Left lobe of liver (tissue), 2 donors: ENCODE results near the gene MAGEA2. TPM values are rescaled to one million over a fixed set of nuclear protein-coding genes. Genes with fewer than 3 reads are reported as not detected.
"Not testable (repeated sequence)": the region's sequence is repeated elsewhere in the genome, so short reads cannot be mapped to it uniquely, and the experiment has no call there.

Experiments used
- ATAC-seq: fragments of 200-7000 bp; cut with Tn5 transposase; one replicate; pipeline ENCODE4 v1.9.1; 2020; ENCODE audit warnings: mild to moderate bottlenecking, moderate library complexity
- DNase-seq: peaks from one replicate; pipeline ENCODE4 v3.0.0-alpha.2; 2020; ENCODE audit warnings: low spot score
- total RNA-seq: library from RNA; stranded (reverse); gene quantifications from one replicate; pipeline ENCODE4 v1.2.1, GENCODE V29; 2021
- donor health status: DM: no; HTN: no; CAD: no; lungs with moderate emphysema.
- donor health status: DM: no; HTN: yes; CAD: no.

MAGEA2 gene
- total RNA-seq, 1 donor from 2014 or later: not detected

DNA sequence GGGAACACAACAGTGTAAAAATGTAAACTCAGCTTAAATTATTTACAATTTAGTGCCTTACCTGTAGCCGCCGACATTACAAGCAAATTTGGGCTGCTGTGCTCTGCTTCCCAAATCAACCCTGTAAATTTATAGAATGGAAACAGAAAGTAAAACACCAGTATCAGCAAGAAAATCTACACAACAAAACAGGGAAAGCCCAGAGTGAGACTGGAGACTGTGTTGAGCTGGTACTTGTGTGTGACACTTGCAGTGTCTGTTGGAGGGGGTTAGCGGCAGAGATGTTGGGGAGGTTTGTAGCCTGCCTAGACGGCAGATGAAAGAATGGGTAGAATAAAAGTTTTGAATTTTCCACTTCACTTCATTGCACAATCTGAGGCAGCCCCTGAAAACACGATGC, 40.4 kb downstream of the MAGEA2 start:
- not testable (repeated sequence) for DNase-seq, ATAC-seq

GRCh38 chrX:152709173-152709572, 44.5 kb downstream of the MAGEA2 start, which contains the start of gene CSAG2:
CSAG2 (minus strand) TSS chrX:152709273; CDS start chrX:152709112, 161 bp downstream.
- ATAC-seq, DNase-seq: not testable (repeated sequence)

- DNase-seq: not testable (repeated sequence)
- peak; percentile 99 for ATAC-seq
Observed at GRCh38 chrX:152706500-152706899, 47.1 kb downstream of the MAGEA2 start.

DNA sequence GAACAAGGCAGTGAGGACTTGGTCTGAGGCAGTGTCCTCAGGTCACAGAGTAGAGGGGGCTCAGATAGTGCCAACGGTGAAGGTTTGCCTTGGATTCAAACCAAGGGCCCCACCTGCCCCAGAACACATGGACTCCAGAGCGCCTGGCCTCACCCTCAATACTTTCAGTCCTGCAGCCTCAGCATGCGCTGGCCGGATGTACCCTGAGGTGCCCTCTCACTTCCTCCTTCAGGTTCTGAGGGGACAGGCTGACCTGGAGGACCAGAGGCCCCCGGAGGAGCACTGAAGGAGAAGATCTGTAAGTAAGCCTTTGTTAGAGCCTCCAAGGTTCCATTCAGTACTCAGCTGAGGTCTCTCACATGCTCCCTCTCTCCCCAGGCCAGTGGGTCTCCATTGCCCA, 53.3 kb downstream of the MAGEA2 start:
- not testable (repeated sequence) for DNase-seq, ATAC-seq

Other genes starting within 250 kb of the MAGEA2 start
- not detected for gene GABRQ, start 115.9 kb downstream of the MAGEA2 start, total RNA-seq
- not detected for gene MAGEA3, start 55.0 kb downstream of the MAGEA2 start, total RNA-seq
- gene CSAG2, start 44.6 kb downstream of the MAGEA2 start, total RNA-seq: not detected
- gene MAGEA2B, start 39.2 kb downstream of the MAGEA2 start, total RNA-seq: not detected
- gene CSAG1, start 20.1 kb downstream of the MAGEA2 start, total RNA-seq: not detected
- not detected for gene MAGEA12, start 20.1 kb downstream of the MAGEA2 start, total RNA-seq
- gene CSAG3, start 5.4 kb upstream of the MAGEA2 start, total RNA-seq: not detected
- 0.25 TPM for gene MAGEA6, start 15.8 kb upstream of the MAGEA2 start, total RNA-seq
- gene CETN2, start 76.9 kb upstream of the MAGEA2 start, total RNA-seq: 12.2 TPM
- 22.0 TPM for gene NSDHL, start 77.2 kb upstream of the MAGEA2 start, total RNA-seq
- 0.96 TPM for gene ZNF185, start 144.2 kb upstream of the MAGEA2 start, total RNA-seq
- gene PNMA5, start 240.3 kb upstream of the MAGEA2 start, total RNA-seq: not detected